SH-SY5Y (cell line): ENCODE results near the gene GRIA1.

Experiments
- GATA2 ChIP-seq: IDR thresholded peaks from 2 replicates; pipeline ENCODE4 v1.6.1; 2011; ENCODE audit warnings: mild to moderate bottlenecking, low read depth, low read length
- GATA3 ChIP-seq: IDR thresholded peaks from 2 replicates; pipeline ENCODE4 v1.6.1; 2011; ENCODE audit warnings: low read depth, mild to moderate bottlenecking, low read length, moderate library complexity

DNA sequence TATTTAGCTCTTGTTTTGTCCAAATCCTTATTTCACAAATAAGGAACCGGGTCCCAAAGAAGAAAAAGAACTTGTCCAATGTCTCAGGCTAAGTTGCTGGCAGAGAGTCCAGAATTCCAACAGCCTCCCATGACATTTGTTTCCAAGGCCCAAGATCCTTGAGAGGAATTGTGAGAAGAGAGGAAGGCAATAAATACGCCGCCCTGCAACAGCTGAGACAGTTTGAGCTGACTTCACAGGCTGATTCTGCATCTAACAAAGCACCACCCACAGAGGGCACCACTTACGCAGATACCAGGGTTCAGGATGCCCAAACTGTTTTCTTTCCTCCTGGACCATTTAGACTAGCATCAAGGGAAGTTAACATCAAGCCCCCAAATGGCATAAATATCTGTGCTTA, 336.9 kb downstream of the GRIA1 start:
- TF ChIP-seq GATA2 = no peak
- TF ChIP-seq GATA3 = no peak
